GM15510 (cell line): ENCODE measurements around the gene CYFIP1.

Experiments used
- POLR2A ChIP-seq: IDR thresholded peaks from 3 replicates; pipeline ENCODE4 v1.6.1; 2011; ENCODE audit warnings: borderline replicate concordance; ENCODE audit not compliant: insufficient read length; ENCODE audit errors: extremely low read depth

CYFIP1 gene

DNA sequence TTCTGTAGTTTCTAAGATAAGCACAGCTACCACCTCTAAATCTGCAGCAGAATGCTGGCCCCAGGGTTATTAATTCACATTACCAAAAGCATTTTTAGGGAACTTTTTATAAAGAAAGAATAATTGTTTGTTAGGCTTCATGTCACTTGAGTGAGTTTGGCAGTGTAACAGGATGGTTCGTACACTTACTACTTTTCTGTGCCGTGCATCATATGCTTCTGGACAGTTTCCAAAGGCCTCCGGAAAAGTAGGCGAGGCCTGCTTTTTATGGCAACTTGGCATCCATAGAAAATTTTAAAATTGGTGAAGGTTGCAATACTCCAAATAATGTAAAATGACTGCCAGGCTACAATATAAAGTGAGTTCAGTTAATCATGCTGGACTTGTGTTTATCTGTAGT, 111.7 kb downstream of the CYFIP1 start:
- no peak for TF ChIP-seq POLR2A

DNA sequence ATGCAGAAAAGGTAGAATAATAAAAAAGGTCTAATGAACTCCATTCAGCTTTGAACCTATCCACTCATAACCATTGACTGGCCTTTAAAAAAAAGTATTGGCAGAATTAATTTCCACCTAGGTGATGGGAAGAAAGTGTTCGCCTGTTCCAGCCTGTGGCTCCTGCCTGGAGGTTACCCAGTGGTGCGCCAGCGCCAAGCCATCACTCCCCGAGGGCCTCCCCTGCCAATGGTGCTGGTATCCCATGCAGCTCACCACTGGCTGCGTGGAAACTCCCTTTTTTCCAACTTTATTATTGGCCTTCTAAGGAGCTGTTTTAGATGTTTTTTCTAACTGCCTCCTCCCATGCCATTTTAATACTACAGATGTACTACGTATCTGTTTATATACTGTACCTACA, 112.3 kb downstream of the CYFIP1 start:
- TF ChIP-seq POLR2A: no peak

DNA sequence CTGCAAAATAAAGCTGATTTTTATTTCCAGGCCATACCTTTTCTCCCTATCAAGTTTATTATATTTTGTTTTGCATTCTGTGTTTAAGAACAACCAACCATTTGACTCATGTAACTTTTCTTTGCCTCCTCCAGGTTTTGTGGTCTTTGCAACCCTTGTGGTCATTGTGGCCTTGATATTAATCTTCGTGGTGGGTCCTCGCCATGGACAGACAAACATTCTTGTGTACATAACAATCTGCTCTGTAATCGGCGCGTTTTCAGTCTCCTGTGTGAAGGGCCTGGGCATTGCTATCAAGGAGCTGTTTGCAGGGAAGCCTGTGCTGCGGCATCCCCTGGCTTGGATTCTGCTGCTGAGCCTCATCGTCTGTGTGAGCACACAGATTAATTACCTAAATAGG, 114.1 kb downstream of the CYFIP1 start:
- TF ChIP-seq POLR2A: no peak

DNA sequence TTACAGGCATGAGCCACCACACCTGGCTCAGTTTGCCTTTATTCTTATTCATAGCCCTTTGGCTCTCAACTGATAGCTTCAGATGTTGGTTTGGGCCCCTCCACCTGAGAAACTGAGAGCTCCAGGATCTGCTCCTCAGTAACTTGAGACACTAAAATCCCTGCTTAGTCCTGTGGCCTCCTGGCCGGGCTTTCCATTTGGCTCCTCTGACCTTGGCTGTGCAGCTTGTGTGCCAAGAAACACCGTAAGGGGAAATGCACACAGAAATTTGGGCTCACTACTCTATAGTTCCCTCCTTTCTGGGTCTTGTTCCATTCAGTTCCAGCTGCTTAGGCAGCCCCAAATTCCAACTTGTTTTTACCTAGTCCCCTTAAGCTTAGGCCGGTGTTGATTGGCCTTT, 116.8 kb downstream of the CYFIP1 start:
- no peak for TF ChIP-seq POLR2A

DNA sequence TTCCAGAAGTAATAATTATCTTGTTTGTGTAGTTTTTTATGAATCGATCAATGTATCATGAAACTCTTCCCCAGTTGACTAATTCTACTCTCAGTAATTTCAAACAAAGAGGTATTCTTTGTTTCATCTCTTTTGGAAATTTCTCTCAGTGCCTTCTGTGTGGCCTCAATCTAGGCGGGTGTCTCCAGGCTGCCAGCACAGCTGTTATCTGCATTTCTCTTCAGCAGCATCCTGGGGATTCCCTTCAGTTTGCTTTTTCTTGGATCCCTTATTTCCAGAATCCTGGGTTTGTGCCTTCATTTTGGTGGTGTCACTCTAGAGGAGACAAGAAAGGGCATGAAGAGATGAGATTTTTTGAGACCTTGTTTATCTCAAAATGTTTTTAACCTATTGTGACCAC, 119.0 kb downstream of the CYFIP1 start:
- no peak for TF ChIP-seq POLR2A

DNA sequence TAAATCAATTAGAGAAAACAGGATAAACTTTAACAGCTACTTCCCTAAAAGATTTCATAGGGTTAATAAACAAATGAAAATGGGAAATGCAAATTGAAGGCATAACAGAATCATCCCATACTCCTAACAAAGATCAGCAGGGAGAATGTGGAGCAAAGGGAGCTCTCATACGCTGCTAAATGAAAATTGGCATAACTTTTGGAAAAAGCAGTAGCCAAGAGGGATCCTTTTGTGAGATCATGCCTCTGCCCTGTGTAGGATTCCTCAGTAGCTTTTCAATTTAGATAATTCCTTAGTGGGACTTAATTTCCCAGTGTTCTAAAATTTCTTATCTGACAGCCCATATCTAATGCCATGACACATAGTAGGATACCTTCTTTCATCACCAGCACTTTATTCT, 123.5 kb downstream of the CYFIP1 start:
- TF ChIP-seq POLR2A: no peak

DNA sequence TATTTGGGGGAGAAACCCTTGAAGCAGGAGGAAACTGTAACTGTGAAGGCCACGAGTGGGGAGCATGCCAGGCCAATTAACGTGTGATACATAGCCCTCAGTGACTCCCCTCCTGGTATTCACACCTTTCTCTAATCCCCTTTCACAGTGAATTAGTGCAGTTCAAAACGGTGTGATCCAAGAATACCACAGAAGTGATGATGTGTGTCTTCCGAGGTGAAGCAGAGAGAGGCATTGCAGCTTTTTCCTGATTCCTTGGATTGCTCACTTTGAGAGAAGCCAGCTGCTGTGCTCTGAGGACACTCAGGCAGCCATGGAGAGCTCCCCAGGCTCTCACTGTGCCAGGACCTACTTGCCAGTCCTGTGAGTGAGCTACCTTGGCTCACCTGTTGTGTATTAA, 124.4 kb downstream of the CYFIP1 start:
- no peak for TF ChIP-seq POLR2A

DNA sequence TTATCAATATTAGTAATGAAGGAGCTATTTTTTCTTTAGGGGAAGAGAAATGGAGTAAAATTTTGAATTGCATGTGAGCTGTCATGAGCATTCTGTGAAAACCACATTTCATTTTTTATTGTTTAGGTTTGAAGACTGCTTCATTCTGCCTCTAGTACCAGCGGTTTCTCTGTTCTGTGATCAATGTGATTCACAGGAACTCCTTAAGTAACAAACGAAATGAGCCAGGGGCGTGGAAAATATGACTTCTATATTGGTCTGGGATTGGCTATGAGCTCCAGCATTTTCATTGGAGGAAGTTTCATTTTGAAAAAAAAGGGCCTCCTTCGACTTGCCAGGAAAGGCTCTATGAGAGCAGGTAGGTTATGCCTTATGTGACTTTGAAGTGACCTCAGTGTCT, 128.7 kb downstream of the CYFIP1 start:
- TF ChIP-seq POLR2A: no peak

DNA sequence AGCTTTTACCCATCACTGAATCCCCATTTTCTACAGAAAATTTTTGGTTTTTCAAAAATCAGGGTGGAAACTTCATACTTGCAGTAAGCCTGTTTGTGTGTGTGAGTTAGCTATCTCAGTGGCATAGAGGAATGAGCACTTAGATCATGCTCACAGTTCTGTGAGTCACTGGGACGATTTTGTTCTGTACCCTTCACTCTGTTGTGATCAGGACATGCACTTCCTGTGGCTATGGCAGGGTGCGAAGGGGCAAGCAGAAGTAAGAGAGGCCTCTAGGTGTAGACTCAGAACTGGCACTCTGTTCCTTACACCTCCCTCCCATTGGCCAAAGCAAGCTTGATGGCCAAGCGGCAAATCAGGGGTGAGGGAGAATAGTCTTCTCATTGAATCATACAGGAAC, 130.1 kb downstream of the CYFIP1 start:
- TF ChIP-seq POLR2A: no peak

DNA sequence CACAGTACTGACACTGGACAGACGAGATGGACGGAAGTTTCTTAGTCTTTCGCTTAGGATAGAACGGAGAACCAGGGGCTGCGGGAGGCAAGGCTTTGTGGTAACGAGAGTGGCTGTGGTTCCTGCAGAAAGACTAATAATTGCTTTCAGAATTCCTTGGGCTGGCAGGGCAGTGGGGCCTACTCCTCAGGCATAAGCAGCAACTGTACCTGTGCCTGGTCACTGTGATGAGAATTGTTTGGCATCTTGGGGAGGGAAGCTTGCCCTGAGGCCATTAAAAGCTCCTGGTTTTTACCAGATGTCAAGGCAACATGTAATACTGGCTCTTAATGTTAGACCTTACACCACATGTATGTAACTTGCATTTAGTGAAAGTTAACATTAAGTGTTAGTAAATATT, 134.1 kb downstream of the CYFIP1 start:
- TF ChIP-seq POLR2A: no peak

DNA sequence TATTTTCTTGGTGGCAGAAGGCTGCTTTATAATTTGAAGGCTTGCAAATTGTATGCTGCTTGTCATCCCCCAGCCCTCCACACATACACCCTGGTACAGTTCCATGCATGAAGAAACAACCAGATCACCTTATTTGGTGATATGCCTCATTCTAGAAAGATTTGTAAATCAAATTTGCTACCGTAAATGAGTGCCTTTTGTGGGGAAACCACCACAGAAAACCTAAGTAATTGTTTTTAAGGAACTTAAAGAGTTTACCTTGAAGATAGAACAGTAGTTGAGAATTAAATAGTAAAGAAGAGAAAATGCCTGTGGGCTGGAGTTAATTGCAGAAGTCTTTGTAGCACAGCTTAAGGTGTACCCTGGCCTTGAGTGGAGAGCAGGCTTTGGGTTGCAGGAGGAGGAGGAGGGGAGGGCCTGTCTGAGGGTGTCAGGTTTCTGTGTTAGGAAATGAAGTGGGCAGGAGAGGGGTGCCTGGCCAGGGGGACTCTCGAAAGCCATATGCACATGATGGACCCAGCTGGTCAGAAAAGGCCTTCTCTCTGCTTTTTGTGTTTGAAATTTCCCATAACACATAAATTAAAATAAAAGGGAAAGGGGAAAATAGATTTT, 134.8 kb downstream of the CYFIP1 start:
- no peak for TF ChIP-seq POLR2A

DNA sequence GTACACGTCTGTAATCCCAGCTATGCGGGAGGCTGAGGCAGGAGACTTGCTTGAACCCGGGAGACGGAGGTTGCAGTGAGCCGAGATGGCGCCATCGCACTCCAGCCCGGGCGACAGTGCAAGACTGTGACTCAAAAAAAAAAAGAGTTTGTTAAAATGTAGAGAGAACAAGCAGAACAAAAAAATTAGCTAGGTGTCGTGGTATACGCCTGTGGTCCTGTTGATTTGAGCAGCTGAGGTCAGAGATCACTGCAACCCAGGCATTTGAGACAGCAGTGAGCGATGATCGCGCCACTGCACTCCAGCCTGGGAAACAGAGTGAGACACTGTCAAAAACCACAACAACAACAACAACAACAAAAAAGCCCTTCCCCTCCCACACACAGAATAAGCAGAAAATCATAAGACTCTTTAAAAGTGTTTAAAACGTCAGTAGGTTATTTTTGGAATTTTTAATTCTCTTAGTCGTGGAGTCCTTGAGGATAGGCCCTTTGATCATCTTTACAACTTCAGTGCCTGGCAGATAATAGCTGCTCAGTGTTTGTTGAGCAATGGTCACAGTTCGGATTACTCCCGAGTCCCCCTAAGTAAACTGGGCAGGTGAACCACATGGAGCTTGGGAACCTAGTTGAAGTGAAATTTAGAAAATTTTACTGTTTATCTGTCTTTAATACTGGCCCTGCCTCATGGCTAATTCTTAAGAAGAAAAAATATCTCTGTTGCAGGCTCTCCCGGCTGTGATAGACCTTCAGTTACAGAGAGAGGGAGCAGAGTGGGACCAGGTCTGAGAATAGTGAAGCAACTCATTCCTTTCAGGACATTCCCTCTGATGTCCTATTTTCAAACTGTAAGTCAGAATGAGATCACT, 135.5 kb downstream of the CYFIP1 start:
- TF ChIP-seq POLR2A: no peak

DNA sequence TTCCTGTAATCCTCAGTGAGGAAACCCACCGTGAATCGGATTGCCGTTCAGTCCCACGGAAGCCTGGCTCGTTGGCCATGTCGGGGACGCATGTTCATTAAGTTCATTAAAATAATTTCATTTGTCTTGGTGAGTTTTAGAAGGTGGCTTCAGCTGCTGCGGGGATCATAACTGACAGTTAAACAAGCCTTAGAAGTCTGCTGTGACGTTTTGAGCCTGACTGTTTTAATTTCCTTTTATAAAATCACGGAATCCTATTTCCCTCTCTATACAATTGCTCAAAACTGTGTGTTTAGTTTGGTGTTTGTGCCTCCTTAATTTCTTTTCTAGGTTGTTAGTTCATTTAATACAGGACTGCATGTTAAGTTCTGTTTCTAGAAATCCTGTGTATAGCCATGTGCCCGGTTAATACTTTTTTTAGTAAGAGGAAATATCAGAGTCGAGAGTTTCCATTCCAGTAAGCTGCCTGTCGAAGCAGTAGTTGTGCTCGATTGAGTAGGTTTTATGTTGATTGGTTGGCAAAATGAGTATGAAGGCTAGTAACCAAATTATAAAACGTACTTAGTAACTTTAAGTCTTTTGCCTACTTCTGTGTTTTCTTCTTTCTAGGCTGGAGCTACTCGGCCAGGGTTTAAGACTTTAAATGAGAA, 141.0 kb downstream of the CYFIP1 start:
- TF ChIP-seq POLR2A: no peak

DNA sequence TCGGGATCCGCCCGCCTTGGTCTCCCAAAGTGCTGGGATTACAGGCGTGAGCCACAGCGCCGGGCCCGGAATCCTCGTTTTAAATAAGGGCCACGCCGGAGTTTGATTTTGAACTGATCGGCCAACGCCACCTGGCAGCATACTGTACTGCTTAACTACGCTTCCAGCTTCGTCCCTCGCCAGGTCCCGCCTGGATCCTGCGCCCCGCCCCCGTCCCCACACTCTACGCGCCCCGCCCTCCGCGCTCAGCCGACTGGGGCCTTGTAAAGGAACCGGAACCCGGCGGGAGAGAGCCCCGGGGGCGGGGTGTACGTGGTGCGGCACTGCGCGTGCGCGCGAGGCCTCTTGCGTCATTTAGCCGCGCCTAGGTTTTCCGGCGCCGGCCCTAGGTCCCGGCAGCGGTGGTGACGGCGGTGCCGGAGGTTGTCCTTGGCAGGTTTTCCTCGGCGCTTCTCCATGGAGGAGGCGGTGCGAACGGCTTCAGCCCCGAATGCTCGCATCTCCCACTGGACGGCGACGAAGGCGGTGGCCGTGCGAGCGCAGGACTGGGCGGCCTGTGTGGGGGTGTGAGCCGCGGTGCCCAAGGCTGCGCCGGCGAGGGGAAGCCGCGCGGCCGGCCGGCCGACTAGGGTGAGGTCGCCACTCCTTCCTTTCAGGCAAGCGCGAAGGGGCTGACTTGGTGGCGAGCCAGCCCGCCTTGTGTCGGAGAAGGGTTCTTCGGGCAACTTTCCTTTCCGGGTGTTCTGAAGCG, 141.7 kb downstream of the CYFIP1 start, which contains the start of gene NIPA2:
NIPA2 (plus strand) TSS at position 375 of the 751 bp plus-strand sequence. CDS start 13,066 bp downstream, outside the sequence.
- peak; percentile 90 for TF ChIP-seq POLR2A

DNA sequence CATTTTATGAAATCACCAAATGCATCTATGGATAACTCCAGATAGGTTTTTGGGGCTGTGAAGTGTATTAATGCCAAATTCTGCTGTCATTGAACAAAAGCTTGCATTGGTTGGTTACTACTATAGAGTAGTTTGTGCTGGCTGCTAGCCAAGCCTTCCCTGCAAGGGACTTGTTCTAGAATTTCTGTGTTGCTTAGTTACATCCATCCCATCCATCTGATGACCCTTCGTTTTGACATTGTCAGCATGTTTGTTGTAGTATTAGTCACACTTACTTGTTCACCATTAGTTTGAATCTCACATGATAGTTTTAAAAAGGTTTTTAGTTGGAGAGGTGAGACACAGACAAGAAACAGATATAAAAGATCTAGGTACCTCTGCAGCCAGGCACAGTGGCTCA, 148.7 kb downstream of the CYFIP1 start:
- TF ChIP-seq POLR2A: no peak
